A549 (cell line): ENCODE results near the gene TTLL3.

Source experiments
- CTCF ChIP-seq: fragments of >200 bp; sonication (Bioruptor Twin); formaldehyde crosslinking; IDR thresholded peaks from 3 replicates; pipeline ENCODE4 v1.5.1; 2016
- EP300 ChIP-seq, 2 experiments: fragments of >200 bp; sonication (Bioruptor Twin); formaldehyde crosslinking; IDR thresholded peaks; 2 replicates in 1 of 2; 3 replicates in 1 of 2; pipeline ENCODE4 v1.6.1; 2016 to 2017
- FOXS1 ChIP-seq: fragments of 250-450 bp; sonication (Bioruptor Pico); IDR thresholded peaks from 2 replicates; pipeline ENCODE4 v1.5.0; 2020; ENCODE audit warnings: mild to moderate bottlenecking, moderate library complexity
- MAX ChIP-seq: IDR thresholded peaks from 2 replicates; pipeline ENCODE4 v1.6.1; 2012
- POLR2A ChIP-seq: IDR thresholded peaks from 2 replicates; pipeline ENCODE4 v1.6.1; 2012; ENCODE audit warnings: mild to moderate bottlenecking, low read length
- RFX5 ChIP-seq: fragments of 450-650 bp; IDR thresholded peaks from 2 replicates; pipeline ENCODE4 v1.7.1; 2014; ENCODE audit warnings: antibody characterized with exemption, mild to moderate bottlenecking, moderate library complexity
- RNF2 ChIP-seq: fragments of 200-600 bp; sonication (generic); IDR thresholded peaks from 2 replicates; pipeline ENCODE4 v1.6.1; 2016; ENCODE audit warnings: low read depth, mild to moderate bottlenecking, antibody characterized with exemption, moderate library complexity, borderline replicate concordance

- no peak for TF ChIP-seq CTCF
- no peak for TF ChIP-seq RFX5
- no peak for TF ChIP-seq MAX
- TF ChIP-seq POLR2A: no peak
- TF ChIP-seq EP300 (IDR thresholded peaks at IDR 0.05): no peak
- no peak for TF ChIP-seq FOXS1
- no peak for TF ChIP-seq RNF2
Measured at GRCh38 chr3:9806688-9807589, 3.1 kb upstream of the TTLL3 start.
